GM12878 (cell line): Measurements from ENCODE around the gene NEMF. TPM values are rescaled to one million over a fixed set of nuclear protein-coding genes. Genes with fewer than 3 reads are reported as not detected.

Source experiments
- ATF7 ChIP-seq: fragments of 450-650 bp; IDR thresholded peaks from 2 replicates; pipeline ENCODE4 v1.6.1; 2016; ENCODE audit warnings: low read depth, mild to moderate bottlenecking
- CBFB ChIP-seq: IDR thresholded peaks from 2 replicates; pipeline ENCODE4 v1.6.1; 2016; ENCODE audit warnings: antibody characterized with exemption, low read depth
- CBX3 ChIP-seq: fragments of 200-600 bp; sonication (generic); IDR thresholded peaks from 2 replicates; pipeline ENCODE4 v1.6.1; 2016; ENCODE audit warnings: low read depth, borderline replicate concordance
- CBX5 ChIP-seq: sonication (generic); IDR thresholded peaks from 2 replicates; pipeline ENCODE4 v1.6.1; 2016; ENCODE audit warnings: low read depth, moderate library complexity, mild to moderate bottlenecking, inconsistent platforms
- CREB1 ChIP-seq: IDR thresholded peaks from 2 replicates; pipeline ENCODE4 v1.6.1; 2012; ENCODE audit warnings: low read depth, mild to moderate bottlenecking, inconsistent platforms
- FOXM1 ChIP-seq: IDR thresholded peaks from 2 replicates; pipeline ENCODE4 v1.6.1; 2012; ENCODE audit warnings: low read depth, mild to moderate bottlenecking, inconsistent platforms, low read length, moderate library complexity
- HDAC2 ChIP-seq: fragments of 200-600 bp; sonication (generic); IDR thresholded peaks from 2 replicates; pipeline ENCODE4 v1.6.1; 2017
- IKZF1 ChIP-seq: fragments of 450-650 bp; conservative IDR thresholded peaks from 2 replicates; pipeline ENCODE4 v1.6.1; 2017; ENCODE audit warnings: antibody characterized with exemption, mild to moderate bottlenecking
- IKZF2 ChIP-seq, 2 experiments: fragments of 450-650 bp; IDR thresholded peaks; 2 replicates each; pipeline ENCODE4 v1.6.1; 2017; ENCODE audit warnings: mild to moderate bottlenecking in 2 of 2, moderate library complexity in 2 of 2
- JUNB ChIP-seq: IDR thresholded peaks from 2 replicates; pipeline ENCODE4 v1.6.1; 2016; ENCODE audit warnings: antibody characterized with exemption, mild to moderate bottlenecking
- LARP7 ChIP-seq: fragments of 450-650 bp; IDR thresholded peaks from 2 replicates; pipeline ENCODE4 v1.6.1; 2017; ENCODE audit warnings: mild to moderate bottlenecking
- NFXL1 ChIP-seq: fragments of 450-650 bp; IDR thresholded peaks from 2 replicates; pipeline ENCODE4 v1.6.1; 2017; ENCODE audit warnings: antibody characterized with exemption, mild to moderate bottlenecking, borderline replicate concordance
- NR2C2 ChIP-seq: IDR thresholded peaks from 2 replicates; pipeline ENCODE4 v1.6.1; 2011; ENCODE audit warnings: borderline replicate concordance, low read depth; ENCODE audit not compliant: control insufficient read depth, insufficient read length
- NR2F1 ChIP-seq: fragments of 450-650 bp; conservative IDR thresholded peaks from 2 replicates; pipeline ENCODE4 v1.6.1; 2017; ENCODE audit warnings: mild to moderate bottlenecking
- RELB ChIP-seq: fragments of 450-650 bp; IDR thresholded peaks from 2 replicates; pipeline ENCODE4 v1.6.1; 2017; ENCODE audit warnings: low read depth, mild to moderate bottlenecking, moderate library complexity
- RFX5 ChIP-seq: IDR thresholded peaks from 2 replicates; pipeline ENCODE4 v1.6.1; 2011; ENCODE audit warnings: low read depth, low read length, improper control_type of control experiment
- SMAD5 ChIP-seq: IDR thresholded peaks from 2 replicates; pipeline ENCODE4 v1.6.1; 2016; ENCODE audit warnings: antibody characterized with exemption, low read depth
- SUZ12 ChIP-seq: fragments of 200-600 bp; sonication (generic); IDR thresholded peaks from one replicate; pipeline ENCODE4 v1.6.1; 2018; ENCODE audit warnings: antibody characterized with exemption, mild to moderate bottlenecking; ENCODE audit not compliant: unreplicated experiment
- polyA plus RNA-seq, 11 experiments: library from polyadenylated mRNA; depleted of rRNA in 4 of 11; unstranded in 6 of 11; stranded (reverse) in 5 of 11; fragments of >200 nt; fragmentation: Nextera tagmentation in 4 of 11; fragmentation: Illumina TruSeq in 1 of 11; extraction: Ambion mirVana in 4 of 11; extraction: Trizol in 1 of 11; gene quantifications; 1 replicate in 1 of 11; 2 replicates in 10 of 11; pipeline versions ENCODE4 v1.2.1 to v1.2.3, GENCODE V29; 2011 to 2016; ENCODE audit warnings: inconsistent platforms in 2 of 11, missing spikeins in 2 of 11, low read depth in 1 of 11
- total RNA-seq, 4 experiments: library from RNA; depleted of rRNA in 3 of 4; stranded (reverse); fragments of >200 nt in 3 of 4; fragmentation: Illumina TruSeq in 1 of 4; extraction: Trizol in 1 of 4; gene quantifications; 2 replicates each; pipeline versions ENCODE4 v1.2.1 to v1.2.3, GENCODE V29; 2013 to 2021
- TF ChIP-seq, protein P1 (sequence below): fragments of 150-350 bp; IDR thresholded peaks from 2 replicates; pipeline ENCODE4 v1.6.1; 2016; ENCODE audit warnings: low read depth, low read length
- TF ChIP-seq, protein P2 (sequence below): IDR thresholded peaks from 2 replicates; pipeline ENCODE4 v1.6.1; 2011; ENCODE audit warnings: mild to moderate bottlenecking, low read depth, low read length, moderate library complexity; ENCODE audit not compliant: insufficient replicate concordance
- TF ChIP-seq, protein P3 (sequence below): fragments of 450-650 bp; IDR thresholded peaks from 2 replicates; pipeline ENCODE4 v1.6.1; 2017; ENCODE audit warnings: mild to moderate bottlenecking, moderate library complexity

Gene NEMF
- total and polyA plus RNA-seq, 10 of the 15 experiments (the other 5 are each of a cell fraction or from before 2014, with no cell fraction given), result 31.5 to 80.1 (median 61.1) TPM

DNA sequence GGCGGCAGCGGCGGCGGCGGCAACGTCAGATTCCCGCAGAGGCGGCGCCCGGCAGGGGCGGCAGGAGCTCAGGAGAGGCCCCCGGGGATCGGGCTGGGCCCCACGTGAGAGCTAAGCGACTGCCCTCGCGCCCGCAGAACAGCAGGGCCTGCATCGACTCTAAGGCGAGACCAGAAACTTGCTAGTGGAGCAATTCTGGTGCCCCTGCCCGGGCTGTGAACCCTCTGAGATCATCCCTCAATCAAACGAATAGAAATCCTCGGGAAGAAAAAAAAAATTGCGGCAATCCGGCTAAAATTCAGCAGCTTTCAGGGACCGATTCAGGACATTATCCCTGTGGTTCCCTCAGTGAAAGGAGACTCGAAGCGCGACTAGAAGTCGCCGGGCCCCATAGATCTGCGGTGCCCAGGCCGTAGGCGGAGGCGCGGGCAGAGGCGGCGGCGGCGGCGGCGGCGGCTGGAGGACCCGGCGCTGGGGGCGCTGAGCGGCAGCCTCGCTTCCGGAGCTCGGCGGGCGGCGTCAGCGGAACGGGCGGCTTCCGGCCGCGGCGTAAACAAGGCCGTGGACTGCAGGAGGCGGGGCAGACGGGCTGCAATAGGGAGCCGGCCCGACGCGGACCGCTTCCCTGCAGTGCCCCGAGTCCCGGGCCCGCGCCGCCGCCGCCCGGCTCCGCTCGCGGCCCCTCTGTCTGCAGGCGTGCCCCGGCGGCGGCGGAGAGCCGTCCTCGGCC is 84.9 kb downstream of the NEMF start, which contains the start of gene KLHDC2 (continued):
- no peak for TF ChIP-seq NR2C2
- TF ChIP-seq FOXM1, result no peak
- TF ChIP-seq CBX3, result no peak
- TF ChIP-seq CBX5, result no peak
- TF ChIP-seq SUZ12, result no peak
- TF ChIP-seq HDAC2, result no peak
- peak; percentile 71 for TF ChIP-seq CREB1
- peak; percentile 63; the same call in 1 of the 2 replicates for TF ChIP-seq RELB
- TF ChIP-seq SMAD5, result 0 out of 2 replicates have a peak, but pooled peaks have one; percentile 22
- TF ChIP-seq NFXL1, result no peak
- TF ChIP-seq RFX5, result no peak
- peak; percentile 91 for TF ChIP-seq IKZF1
- no peak for TF ChIP-seq ATF7
- TF ChIP-seq, protein P1, sequence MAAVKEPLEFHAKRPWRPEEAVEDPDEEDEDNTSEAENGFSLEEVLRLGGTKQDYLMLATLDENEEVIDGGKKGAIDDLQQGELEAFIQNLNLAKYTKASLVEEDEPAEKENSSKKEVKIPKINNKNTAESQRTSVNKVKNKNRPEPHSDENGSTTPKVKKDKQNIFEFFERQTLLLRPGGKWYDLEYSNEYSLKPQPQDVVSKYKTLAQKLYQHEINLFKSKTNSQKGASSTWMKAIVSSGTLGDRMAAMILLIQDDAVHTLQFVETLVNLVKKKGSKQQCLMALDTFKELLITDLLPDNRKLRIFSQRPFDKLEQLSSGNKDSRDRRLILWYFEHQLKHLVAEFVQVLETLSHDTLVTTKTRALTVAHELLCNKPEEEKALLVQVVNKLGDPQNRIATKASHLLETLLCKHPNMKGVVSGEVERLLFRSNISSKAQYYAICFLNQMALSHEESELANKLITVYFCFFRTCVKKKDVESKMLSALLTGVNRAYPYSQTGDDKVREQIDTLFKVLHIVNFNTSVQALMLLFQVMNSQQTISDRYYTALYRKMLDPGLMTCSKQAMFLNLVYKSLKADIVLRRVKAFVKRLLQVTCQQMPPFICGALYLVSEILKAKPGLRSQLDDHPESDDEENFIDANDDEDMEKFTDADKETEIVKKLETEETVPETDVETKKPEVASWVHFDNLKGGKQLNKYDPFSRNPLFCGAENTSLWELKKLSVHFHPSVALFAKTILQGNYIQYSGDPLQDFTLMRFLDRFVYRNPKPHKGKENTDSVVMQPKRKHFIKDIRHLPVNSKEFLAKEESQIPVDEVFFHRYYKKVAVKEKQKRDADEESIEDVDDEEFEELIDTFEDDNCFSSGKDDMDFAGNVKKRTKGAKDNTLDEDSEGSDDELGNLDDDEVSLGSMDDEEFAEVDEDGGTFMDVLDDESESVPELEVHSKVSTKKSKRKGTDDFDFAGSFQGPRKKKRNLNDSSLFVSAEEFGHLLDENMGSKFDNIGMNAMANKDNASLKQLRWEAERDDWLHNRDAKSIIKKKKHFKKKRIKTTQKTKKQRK, result no peak
- peak; percentile 91 for TF ChIP-seq LARP7
- TF ChIP-seq, protein P2, sequence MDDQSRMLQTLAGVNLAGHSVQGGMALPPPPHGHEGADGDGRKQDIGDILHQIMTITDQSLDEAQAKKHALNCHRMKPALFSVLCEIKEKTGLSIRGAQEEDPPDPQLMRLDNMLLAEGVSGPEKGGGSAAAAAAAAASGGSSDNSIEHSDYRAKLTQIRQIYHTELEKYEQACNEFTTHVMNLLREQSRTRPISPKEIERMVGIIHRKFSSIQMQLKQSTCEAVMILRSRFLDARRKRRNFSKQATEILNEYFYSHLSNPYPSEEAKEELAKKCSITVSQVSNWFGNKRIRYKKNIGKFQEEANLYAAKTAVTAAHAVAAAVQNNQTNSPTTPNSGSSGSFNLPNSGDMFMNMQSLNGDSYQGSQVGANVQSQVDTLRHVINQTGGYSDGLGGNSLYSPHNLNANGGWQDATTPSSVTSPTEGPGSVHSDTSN, result no peak
- no peak for TF ChIP-seq JUNB
- TF ChIP-seq NR2F1, result peak; percentile 67; the same call in 1 of the 2 replicates
- no peak for TF ChIP-seq CBFB
- peak; percentile 50 to 59 for TF ChIP-seq IKZF2 (IDR thresholded peaks at IDR 0.05)
- TF ChIP-seq, protein P3, sequence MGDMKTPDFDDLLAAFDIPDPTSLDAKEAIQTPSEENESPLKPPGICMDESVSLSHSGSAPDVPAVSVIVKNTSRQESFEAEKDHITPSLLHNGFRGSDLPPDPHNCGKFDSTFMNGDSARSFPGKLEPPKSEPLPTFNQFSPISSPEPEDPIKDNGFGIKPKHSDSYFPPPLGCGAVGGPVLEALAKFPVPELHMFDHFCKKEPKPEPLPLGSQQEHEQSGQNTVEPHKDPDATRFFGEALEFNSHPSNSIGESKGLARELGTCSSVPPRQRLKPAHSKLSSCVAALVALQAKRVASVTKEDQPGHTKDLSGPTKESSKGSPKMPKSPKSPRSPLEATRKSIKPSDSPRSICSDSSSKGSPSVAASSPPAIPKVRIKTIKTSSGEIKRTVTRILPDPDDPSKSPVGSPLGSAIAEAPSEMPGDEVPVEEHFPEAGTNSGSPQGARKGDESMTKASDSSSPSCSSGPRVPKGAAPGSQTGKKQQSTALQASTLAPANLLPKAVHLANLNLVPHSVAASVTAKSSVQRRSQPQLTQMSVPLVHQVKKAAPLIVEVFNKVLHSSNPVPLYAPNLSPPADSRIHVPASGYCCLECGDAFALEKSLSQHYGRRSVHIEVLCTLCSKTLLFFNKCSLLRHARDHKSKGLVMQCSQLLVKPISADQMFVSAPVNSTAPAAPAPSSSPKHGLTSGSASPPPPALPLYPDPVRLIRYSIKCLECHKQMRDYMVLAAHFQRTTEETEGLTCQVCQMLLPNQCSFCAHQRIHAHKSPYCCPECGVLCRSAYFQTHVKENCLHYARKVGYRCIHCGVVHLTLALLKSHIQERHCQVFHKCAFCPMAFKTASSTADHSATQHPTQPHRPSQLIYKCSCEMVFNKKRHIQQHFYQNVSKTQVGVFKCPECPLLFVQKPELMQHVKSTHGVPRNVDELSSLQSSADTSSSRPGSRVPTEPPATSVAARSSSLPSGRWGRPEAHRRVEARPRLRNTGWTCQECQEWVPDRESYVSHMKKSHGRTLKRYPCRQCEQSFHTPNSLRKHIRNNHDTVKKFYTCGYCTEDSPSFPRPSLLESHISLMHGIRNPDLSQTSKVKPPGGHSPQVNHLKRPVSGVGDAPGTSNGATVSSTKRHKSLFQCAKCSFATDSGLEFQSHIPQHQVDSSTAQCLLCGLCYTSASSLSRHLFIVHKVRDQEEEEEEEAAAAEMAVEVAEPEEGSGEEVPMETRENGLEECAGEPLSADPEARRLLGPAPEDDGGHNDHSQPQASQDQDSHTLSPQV, result peak; percentile 86; the same call in 1 of the 2 replicates
